Osteocyte (in vitro differentiated cells): ENCODE measurements around the gene EEPD1. TPM values are rescaled to one million over a fixed set of nuclear protein-coding genes. Genes with fewer than 3 reads are reported as not detected.

ENCODE experiments used
- DNase-seq: peaks from one replicate; pipeline ENCODE4 v3.0.0; 2021; ENCODE audit warnings: mixed read lengths; ENCODE audit not compliant: unreplicated experiment; ENCODE audit errors: extremely low spot score
- H3K27ac Mint-ChIP-seq: one replicate; pipeline ENCODE4 v1.8.0; 2021; ENCODE audit warnings: mild to moderate bottlenecking, mixed read lengths; ENCODE audit not compliant: unreplicated experiment
- H3K27me3 Mint-ChIP-seq: one replicate; pipeline ENCODE4 v1.8.0; 2021; ENCODE audit warnings: mixed read lengths; ENCODE audit not compliant: unreplicated experiment
- H3K36me3 Mint-ChIP-seq: one replicate; pipeline ENCODE4 v1.8.0; 2021; ENCODE audit warnings: mixed read lengths; ENCODE audit not compliant: unreplicated experiment
- H3K4me1 Mint-ChIP-seq: one replicate; pipeline ENCODE4 v1.8.0; 2021; ENCODE audit warnings: mixed read lengths; ENCODE audit not compliant: unreplicated experiment
- H3K4me3 Mint-ChIP-seq: one replicate; pipeline ENCODE4 v1.8.0; 2021; ENCODE audit warnings: mild to moderate bottlenecking, moderate library complexity, mixed read lengths; ENCODE audit not compliant: unreplicated experiment
- H3K9me3 Mint-ChIP-seq: one replicate; pipeline ENCODE4 v1.8.0; 2021; ENCODE audit warnings: mixed read lengths; ENCODE audit not compliant: unreplicated experiment
- total RNA-seq: library from RNA; stranded (reverse); gene quantifications from 2 replicates; pipeline ENCODE4 v1.2.1, GENCODE V29; 2021
- TF ChIP-seq, protein P1 (sequence below): fragments of 200-600 bp; sonication (generic); IDR thresholded peaks from 2 replicates; pipeline ENCODE4 v1.5.0; 2021; ENCODE audit warnings: antibody characterized with exemption, mild to moderate bottlenecking, moderate library complexity

Gene EEPD1
- total RNA-seq, 1 donor from 2014 or later, result 1.3 TPM

DNA sequence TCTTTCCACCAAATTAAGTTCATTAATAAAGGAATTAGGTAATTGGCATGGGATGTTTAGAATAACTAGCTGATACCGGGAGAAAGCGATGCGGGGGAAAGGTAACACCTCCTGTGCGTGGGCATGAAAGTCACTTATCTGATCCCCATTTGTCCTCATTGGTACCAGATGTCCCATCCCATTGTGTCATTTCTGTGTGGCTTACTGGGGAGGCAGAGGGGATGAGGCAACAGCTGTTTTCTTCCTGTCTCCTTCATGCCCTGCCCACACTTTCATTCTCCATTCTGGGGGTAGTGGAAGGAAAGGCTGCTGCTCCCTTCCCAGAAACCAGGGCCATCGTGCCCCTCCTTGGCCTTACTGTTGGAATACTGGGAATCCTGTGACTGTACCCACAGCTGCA, 27.1 kb downstream of the EEPD1 start:
- H3K9me3 Mint-ChIP-seq, result no peaks in the 10 kb centered on the region
- no peak for DNase-seq
- H3K27me3 Mint-ChIP-seq, result no peaks in the 10 kb centered on the region
- no peak overlapping the region for H3K27ac Mint-ChIP-seq
- H3K36me3 Mint-ChIP-seq, result no peaks in the 10 kb centered on the region
- TF ChIP-seq, protein P1, sequence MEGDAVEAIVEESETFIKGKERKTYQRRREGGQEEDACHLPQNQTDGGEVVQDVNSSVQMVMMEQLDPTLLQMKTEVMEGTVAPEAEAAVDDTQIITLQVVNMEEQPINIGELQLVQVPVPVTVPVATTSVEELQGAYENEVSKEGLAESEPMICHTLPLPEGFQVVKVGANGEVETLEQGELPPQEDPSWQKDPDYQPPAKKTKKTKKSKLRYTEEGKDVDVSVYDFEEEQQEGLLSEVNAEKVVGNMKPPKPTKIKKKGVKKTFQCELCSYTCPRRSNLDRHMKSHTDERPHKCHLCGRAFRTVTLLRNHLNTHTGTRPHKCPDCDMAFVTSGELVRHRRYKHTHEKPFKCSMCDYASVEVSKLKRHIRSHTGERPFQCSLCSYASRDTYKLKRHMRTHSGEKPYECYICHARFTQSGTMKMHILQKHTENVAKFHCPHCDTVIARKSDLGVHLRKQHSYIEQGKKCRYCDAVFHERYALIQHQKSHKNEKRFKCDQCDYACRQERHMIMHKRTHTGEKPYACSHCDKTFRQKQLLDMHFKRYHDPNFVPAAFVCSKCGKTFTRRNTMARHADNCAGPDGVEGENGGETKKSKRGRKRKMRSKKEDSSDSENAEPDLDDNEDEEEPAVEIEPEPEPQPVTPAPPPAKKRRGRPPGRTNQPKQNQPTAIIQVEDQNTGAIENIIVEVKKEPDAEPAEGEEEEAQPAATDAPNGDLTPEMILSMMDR, result no peak
- no peaks in the 10 kb centered on the region for H3K4me1 Mint-ChIP-seq
- no peak overlapping the region for H3K4me3 Mint-ChIP-seq

DNA sequence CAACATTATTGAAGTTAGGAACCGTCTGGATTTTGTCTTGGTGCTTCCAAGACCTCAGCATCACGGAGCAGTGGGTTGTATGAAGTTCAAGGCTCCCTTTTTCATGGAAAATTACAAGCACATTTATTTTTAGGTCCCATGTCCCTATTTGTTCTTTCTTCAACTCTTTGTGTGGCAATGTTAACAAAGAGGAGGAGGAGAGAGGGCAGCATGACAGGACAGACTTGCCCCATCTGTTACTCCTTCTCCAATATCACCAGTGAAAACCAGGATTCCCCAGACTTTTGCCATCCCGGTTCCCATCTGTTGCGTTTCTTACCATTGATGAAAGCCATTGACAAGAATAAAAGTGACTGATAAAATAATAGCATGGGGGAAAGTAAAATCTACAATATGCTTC, 28.6 kb downstream of the EEPD1 start:
- Mint-ChIP-seq H3K27ac (no peak overlapping the region), H3K4me1 (no peaks in the 10 kb centered on the region), H3K36me3 (peaks cover 2% of the 10 kb centered on the region), H3K27me3 (no peaks in the 10 kb centered on the region), H3K9me3 (no peaks in the 10 kb centered on the region), H3K4me3 (no peak overlapping the region)
- TF ChIP-seq, protein P1, result no peak
- no peak for DNase-seq

DNA sequence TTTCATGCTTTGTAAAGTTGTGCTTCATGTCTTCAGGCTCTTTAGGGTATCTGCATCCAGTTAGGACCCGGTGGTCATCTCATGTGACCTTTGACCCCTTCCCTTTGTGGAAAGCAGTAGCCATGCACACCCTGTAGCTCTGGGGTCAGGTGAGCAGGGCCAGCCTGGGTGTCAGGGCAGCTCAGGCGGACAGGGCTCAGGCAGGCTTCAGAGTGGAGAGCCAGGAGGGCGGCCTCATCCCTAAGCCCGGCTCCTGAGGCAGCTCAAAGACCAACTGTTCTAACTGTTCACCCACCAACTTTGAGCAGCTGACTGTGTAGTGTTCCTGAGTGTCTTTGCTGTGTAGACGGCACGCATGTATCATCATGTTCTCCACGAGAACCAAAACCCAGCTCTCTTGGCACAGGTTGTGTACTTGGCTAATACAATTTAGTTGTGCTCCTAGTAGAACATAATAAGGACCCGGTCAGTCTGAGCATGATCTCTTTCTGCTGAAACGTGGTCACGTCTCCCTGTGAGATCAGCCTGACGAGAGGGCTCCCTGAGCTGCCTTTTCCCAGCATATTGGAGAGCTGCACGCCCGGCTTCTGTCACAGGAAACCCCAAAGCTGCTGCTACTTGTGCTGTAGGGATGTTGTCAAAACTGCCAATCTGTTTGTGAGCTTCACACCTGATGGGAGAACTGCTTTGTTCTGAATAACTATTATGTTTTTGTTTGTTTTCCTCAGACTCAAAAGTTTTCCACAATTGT, 30.0 kb downstream of the EEPD1 start:
- Mint-ChIP-seq H3K9me3 (no peaks in the 10 kb centered on the region), H3K27ac (no peak overlapping the region), H3K4me3 (no peak overlapping the region), H3K36me3 (peaks cover 2% of the 10 kb centered on the region), H3K4me1 (no peaks in the 10 kb centered on the region), H3K27me3 (no peaks in the 10 kb centered on the region)
- TF ChIP-seq, protein P1, result no peak
- no peak for DNase-seq

DNA sequence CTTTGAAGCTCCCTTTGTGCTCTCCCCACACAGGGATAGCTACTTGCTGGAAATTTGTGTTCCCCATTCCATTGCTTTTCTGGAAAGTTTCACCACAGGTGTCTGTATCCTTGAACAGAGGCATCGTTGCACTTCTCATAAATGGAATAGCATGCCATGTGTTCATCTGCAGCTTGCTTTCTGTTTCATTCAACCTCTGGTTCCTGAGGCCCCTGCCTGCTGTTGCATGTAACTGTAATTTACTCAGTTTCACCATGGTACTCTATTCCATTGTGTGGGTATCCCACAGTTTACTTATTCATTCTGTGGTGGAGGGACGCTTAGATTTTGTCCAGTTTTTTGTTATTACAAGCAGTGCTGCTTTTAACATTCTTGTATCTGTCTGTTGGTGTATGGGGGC, 32.0 kb downstream of the EEPD1 start:
- Mint-ChIP-seq H3K27ac (no peak overlapping the region), H3K4me3 (no peak overlapping the region), H3K4me1 (no peaks in the 10 kb centered on the region), H3K36me3 (peaks cover 2% of the 10 kb centered on the region), H3K9me3 (no peaks in the 10 kb centered on the region), H3K27me3 (no peaks in the 10 kb centered on the region)
- no peak for DNase-seq
- TF ChIP-seq, protein P1, result no peak

DNA sequence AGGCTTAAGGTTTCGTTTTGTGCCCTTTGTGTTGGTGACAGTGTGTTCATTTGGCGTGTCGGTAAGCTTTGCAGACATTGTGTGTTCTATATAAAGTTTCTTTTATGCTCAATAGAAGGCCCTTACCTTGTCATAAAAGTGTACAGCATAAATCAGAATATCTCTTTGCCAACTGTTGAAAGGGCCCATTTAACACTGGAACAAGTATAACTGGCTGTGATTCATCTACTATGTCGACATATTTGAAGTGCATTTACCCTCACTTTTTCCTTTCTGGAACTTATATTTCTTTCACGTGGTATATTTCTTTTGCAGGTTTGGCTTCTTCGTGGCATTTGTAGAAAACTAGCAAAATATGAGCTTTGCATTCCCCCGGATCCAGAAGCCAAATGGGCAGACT, 32.7 kb downstream of the EEPD1 start:
- no peak for DNase-seq
- Mint-ChIP-seq H3K4me1 (no peaks in the 10 kb centered on the region), H3K27ac (no peak overlapping the region), H3K9me3 (no peaks in the 10 kb centered on the region), H3K27me3 (no peaks in the 10 kb centered on the region), H3K36me3 (peaks cover 2% of the 10 kb centered on the region), H3K4me3 (no peak overlapping the region)
- TF ChIP-seq, protein P1, result no peak
